Breast epithelium (tissue), 3 donors: ENCODE data around the gene PDPK1.

Source experiments
- POLR2AphosphoS5 ChIP-seq, 3 donors: sonication (generic); formaldehyde crosslinking; IDR thresholded peaks; one replicate each; pipeline ENCODE4 v1.6.1; 2017; ENCODE audit warnings: antibody characterized with exemption in 3 of 3
- TF ChIP-seq, protein P1 (sequence below), 3 donors: fragments of 450-650 bp; IDR thresholded peaks; one replicate each; pipeline ENCODE4 v1.5.1; 2016 to 2017; ENCODE audit warnings: antibody characterized with exemption in 3 of 3, mild to moderate bottlenecking in 3 of 3, moderate library complexity in 3 of 3

DNA sequence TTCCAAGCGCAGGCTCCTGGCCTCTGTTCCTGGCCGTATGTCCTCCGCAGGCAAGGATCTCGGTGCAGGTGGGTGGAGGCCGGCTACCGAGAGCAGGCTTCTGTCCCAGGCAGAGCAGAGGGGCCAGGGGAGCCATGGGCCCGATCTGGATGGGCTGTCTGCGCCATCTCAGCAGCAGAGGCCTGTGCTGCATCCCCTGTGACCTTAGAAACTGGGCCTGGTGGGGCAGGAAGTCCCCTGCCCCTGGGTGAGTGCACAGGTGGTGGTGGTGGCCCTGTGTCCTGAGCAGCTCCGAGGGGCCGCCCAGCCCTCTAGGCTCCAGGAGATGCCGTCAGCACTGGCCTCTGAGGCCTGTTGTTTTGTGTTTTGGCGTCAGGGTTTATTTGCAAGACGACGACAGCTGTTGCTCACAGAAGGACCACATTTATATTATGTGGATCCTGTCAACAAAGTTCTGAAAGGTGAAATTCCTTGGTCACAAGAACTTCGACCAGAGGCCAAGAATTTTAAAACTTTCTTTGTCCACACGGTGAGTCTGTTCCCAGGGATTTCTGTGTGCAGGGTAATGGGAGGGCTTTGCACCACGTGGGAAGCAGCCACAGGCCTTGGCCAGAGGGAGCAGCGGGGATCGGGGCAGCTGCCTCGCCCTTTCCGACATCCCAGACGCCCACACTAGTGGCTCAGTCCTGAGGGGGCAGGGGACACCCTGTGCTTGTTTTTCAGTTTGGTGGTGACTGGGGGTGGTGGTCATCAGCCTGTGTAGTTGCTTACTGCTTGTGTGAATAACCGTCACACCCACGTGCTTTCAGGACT lies 59.1 kb downstream of the PDPK1 start:
- TF ChIP-seq, protein P1, sequence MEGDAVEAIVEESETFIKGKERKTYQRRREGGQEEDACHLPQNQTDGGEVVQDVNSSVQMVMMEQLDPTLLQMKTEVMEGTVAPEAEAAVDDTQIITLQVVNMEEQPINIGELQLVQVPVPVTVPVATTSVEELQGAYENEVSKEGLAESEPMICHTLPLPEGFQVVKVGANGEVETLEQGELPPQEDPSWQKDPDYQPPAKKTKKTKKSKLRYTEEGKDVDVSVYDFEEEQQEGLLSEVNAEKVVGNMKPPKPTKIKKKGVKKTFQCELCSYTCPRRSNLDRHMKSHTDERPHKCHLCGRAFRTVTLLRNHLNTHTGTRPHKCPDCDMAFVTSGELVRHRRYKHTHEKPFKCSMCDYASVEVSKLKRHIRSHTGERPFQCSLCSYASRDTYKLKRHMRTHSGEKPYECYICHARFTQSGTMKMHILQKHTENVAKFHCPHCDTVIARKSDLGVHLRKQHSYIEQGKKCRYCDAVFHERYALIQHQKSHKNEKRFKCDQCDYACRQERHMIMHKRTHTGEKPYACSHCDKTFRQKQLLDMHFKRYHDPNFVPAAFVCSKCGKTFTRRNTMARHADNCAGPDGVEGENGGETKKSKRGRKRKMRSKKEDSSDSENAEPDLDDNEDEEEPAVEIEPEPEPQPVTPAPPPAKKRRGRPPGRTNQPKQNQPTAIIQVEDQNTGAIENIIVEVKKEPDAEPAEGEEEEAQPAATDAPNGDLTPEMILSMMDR (IDR thresholded peaks at IDR 0.05) = no peak
- no peak for TF ChIP-seq POLR2AphosphoS5 (IDR thresholded peaks at IDR 0.05)
